Gastrocnemius medialis (tissue), 4 donors: ENCODE measurements around the gene POU4F2. TPM values are rescaled to one million over a fixed set of nuclear protein-coding genes. Genes with fewer than 3 reads are reported as not detected.

Source experiments
- ATAC-seq, 2 donors: fragments of 150-250 bp; one replicate each; pipeline ENCODE4 v1.9.1; 2016
- DNase-seq, 2 donors: peaks; one replicate each; pipeline ENCODE4 v3.0.0-alpha.2; 2019
- H3K27ac ChIP-seq, 4 donors: fragments of 200-600 bp; sonication (generic); 1 replicate in 1 of 4; 2 replicates in 3 of 4; pipeline ENCODE4 v1.5.1; 2016 to 2018; ENCODE audit warnings: mild to moderate bottlenecking in 2 of 4, moderate library complexity in 1 of 4
- H3K27me3 ChIP-seq, 3 donors: fragments of 200-600 bp; sonication (generic) in 2 of 3; 1 replicate in 1 of 3; 2 replicates in 2 of 3; pipeline versions ENCODE4 v1.5.1 to v1.6.0; 2016 to 2019; ENCODE audit warnings: mild to moderate bottlenecking in 1 of 3, moderate library complexity in 1 of 3
- H3K36me3 ChIP-seq, 2 donors: fragments of 200-600 bp; sonication (generic) in 1 of 2; one replicate each; pipeline ENCODE4 v1.5.1; 2017 to 2018
- H3K4me1 ChIP-seq, 2 donors: fragments of 200-600 bp; sonication (generic) in 1 of 2; one replicate each; pipeline ENCODE4 v1.5.1; 2016 to 2017; ENCODE audit warnings: mild to moderate bottlenecking in 2 of 2
- H3K4me3 ChIP-seq, 4 donors: fragments of 200-600 bp; sonication (generic) in 3 of 4; 1 replicate in 1 of 4; 2 replicates in 3 of 4; pipeline ENCODE4 v1.5.1; 2016 to 2019; ENCODE audit warnings: mild to moderate bottlenecking in 2 of 4
- H3K9me3 ChIP-seq, 3 donors: fragments of 200-600 bp; sonication (generic) in 2 of 3; 1 replicate in 1 of 3; 2 replicates in 2 of 3; pipeline ENCODE4 v1.5.1; 2016 to 2019
- CTCF ChIP-seq, 5 experiments: fragments of 450-650 bp in 3 of 5; fragments of 200-600 bp in 2 of 5; sonication (generic) in 2 of 5; IDR thresholded peaks in 4 of 5; conservative IDR thresholded peaks in 1 of 5; 1 replicate in 4 of 5; 2 replicates in 1 of 5; pipeline ENCODE4 v1.5.1; 2016 to 2019; ENCODE audit warnings: antibody characterized with exemption in 5 of 5, mild to moderate bottlenecking in 3 of 5, moderate library complexity in 3 of 5
- POLR2A ChIP-seq, 2 donors: fragments of 450-650 bp; IDR thresholded peaks; one replicate each; pipeline ENCODE4 v1.6.1; 2017; ENCODE audit warnings: antibody characterized with exemption in 2 of 2, mild to moderate bottlenecking in 2 of 2, moderate library complexity in 2 of 2
- in situ Hi-C, 4 donors: fragments of 200-750 bp; cut with MboI; loops; one replicate each; pipeline versions ENCODE4 v1.15.0 to v1.8.0; 2017; ENCODE audit warnings: low sequenced_read_pairs in 4 of 4
- intact Hi-C: fragments of 100-400 bp; cut with DNase I; formaldehyde crosslinking; loops from one replicate; pipeline ENCODE4 v1.15.1; 2023; ENCODE audit warnings: low total_unique reads
- total RNA-seq, 4 donors: library from RNA; depleted of rRNA; stranded (reverse); fragments of >200 nt; gene quantifications; one replicate each; pipeline versions ENCODE4 v1.1.0 to v1.2.3, GENCODE V29; 2016

Gene POU4F2
- total RNA-seq, 4 donors from 2014 or later = not detected

- TF ChIP-seq POLR2A (IDR thresholded peaks at IDR 0.05) (no peak), CTCF (IDR thresholded peaks at IDR 0.05 in 4 of 5, conservative IDR thresholded peaks at IDR 0.05 in 1 of 5) (no peak)
- in situ Hi-C loops (no loop called here), intact Hi-C loops (no loop called here)
- Histone ChIP-seq H3K27ac (no peak overlapping the region), H3K27me3 (peaks cover 64 to 94% (median 76%) of the 10 kb centered on the region in 3 donors), H3K9me3 (no peaks in the 10 kb centered on the region), H3K4me1 (peaks cover 0 to 6% of the 10 kb centered on the region in 2 donors), H3K4me3 (no peak overlapping the region), H3K36me3 (no peaks in the 10 kb centered on the region)
- no peak for DNase-seq
- ATAC-seq = no peak
Observed at GRCh38 chr4:146643812-146644401, 5.2 kb downstream of the POU4F2 start.

GRCh38 chr4:146645921-146646320, 7.2 kb downstream of the POU4F2 start:
- intact Hi-C loops = no loop called here
- TF ChIP-seq CTCF (IDR thresholded peaks at IDR 0.05 in 4 of 5, conservative IDR thresholded peaks at IDR 0.05 in 1 of 5) (no peak), POLR2A (IDR thresholded peaks at IDR 0.05) (no peak)
- no peak overlapping the region for H3K4me3 ChIP-seq
- no peaks in the 10 kb centered on the region for H3K9me3 ChIP-seq
- ATAC-seq (no peak), DNase-seq (no peak)
- H3K27me3 ChIP-seq = peaks cover 59 to 94% (median 76%) of the 10 kb centered on the region in 3 donors
- in situ Hi-C loops = no loop called here
- no peaks in the 10 kb centered on the region for H3K36me3 ChIP-seq
- no peaks in the 10 kb centered on the region for H3K4me1 ChIP-seq
- H3K27ac ChIP-seq = no peak overlapping the region

- ATAC-seq = no peak
- no peaks in the 10 kb centered on the region for H3K9me3 ChIP-seq
- H3K27me3 ChIP-seq = peaks cover 54 to 91% (median 75%) of the 10 kb centered on the region in 3 donors
- DNase-seq = no peak
- no peak overlapping the region for H3K27ac ChIP-seq
- TF ChIP-seq POLR2A (IDR thresholded peaks at IDR 0.05) (no peak), CTCF (IDR thresholded peaks at IDR 0.05 in 4 of 5, conservative IDR thresholded peaks at IDR 0.05 in 1 of 5) (no peak)
- no peak overlapping the region for H3K4me3 ChIP-seq
- no peaks in the 10 kb centered on the region for H3K4me1 ChIP-seq
- no peaks in the 10 kb centered on the region for H3K36me3 ChIP-seq
- in situ Hi-C loops (no loop called here), intact Hi-C loops (no loop called here)
Observed at GRCh38 chr4:146646593-146647325, 8.1 kb downstream of the POU4F2 start.

- ATAC-seq (no peak), DNase-seq (no peak)
- Histone ChIP-seq H3K4me1 (no peaks in the 10 kb centered on the region), H3K27ac (no peak overlapping the region), H3K27me3 (peaks cover 63 to 91% (median 74%) of the 10 kb centered on the region in 3 donors), H3K9me3 (no peaks in the 10 kb centered on the region), H3K36me3 (no peaks in the 10 kb centered on the region), H3K4me3 (no peak overlapping the region)
- in situ Hi-C loops (no loop called here), intact Hi-C loops (no loop called here)
- TF ChIP-seq POLR2A (IDR thresholded peaks at IDR 0.05) = no peak
- no peak for TF ChIP-seq CTCF (IDR thresholded peaks at IDR 0.05 in 4 of 5, conservative IDR thresholded peaks at IDR 0.05 in 1 of 5)
Observed at GRCh38 chr4:146647615-146648460, 9.1 kb downstream of the POU4F2 start.
